ENCODE measurements around the gene ZNF579. TPM values are rescaled to one million over a fixed set of nuclear protein-coding genes. Genes with fewer than 3 reads are reported as not detected.

The ZNF579 gene
- total RNA-seq, 1 experiment from 2014 or later: 8.8 TPM

DNA sequence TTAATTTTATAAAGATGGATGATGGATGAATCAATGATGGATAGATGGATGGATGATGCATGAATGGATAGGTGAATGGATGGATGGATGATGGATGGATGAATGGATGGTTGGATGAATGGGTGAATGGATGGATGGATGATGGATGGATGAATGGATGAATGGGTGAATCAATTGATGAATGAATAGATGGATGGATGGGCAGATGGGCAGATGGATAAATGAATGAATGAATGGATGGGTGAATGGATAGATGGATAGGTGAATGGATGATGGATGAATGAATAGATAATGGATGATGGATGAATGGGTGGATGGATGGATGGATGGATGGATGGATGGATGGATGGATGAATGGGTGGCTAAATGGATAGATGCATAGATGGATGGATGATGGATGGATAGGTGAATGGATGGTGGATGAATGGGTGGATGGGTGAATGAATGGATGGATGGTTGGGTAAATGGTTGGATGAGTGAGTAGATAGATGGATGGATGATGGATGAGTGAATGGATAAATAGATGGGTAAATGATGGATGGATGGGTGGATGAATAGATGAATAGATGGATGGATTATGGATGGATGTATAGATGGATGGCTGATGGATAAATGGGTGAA, 12.8 kb downstream of the ZNF579 start:
- no peak for DNase-seq (ENCODE audit: low read depth)

DNA sequence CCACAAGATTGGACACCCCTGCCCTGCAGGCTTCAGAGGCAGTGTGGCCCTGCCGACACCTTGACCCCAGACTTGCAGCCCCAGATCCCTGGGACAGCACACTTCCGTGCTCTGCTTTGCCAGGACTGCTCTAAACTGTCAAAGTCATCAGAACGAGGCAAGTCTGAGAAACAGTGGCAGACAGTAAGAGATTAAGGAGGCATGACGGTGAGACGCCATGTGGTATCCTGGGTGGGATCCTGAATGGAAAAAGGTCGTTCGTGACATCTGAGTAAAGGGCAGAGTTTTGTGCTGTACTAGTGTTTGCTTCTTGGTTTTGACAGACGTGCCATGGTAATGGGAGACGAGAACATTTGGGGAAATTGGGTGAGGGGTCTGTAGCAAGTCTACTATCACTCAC, 13.8 kb downstream of the ZNF579 start:
- no peak for DNase-seq (ENCODE audit: low read depth)

DNA sequence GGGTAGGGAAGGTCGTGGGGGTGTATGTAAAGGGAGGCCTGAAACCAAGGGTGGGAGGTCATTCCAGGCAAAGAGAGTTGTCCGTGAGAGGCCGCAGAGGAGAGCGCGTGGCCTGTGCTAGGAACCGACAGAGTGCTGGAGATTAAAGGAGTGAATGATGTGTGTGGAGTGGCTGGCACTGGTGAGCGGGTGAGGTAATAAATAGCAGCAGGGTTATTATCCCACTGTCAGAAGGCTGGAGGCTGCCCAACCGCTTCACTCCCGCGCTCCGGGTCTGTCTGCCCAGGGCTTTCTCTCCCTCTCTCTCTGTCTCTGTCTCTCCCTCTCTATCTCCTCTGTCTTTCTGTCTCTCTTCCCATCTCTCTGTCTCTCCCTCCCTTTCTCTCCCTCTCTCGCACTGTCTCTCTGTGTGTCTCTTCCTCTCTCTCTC, 17.4 kb downstream of the ZNF579 start:
- DNase-seq (ENCODE audit: low read depth): no peak

DNA sequence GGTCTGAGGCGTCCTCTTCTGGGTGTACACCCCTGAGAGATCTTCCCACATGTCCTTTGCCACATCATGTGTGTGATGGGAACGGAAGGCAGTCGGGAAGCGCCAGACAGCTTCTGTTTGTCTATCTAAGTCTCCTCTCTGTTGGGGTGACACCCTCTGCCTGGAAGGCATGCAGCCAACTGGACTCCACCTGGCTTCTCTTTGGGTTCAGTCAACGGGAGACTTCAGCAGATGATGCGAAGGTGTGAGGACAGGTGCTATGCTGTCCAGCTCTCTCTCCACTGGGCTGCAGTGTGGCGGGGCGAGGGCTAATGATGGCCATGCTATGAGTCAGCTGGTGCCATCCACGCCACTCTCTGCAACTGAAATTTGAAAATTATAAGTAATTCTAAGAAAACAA, 21.0 kb downstream of the ZNF579 start:
- no peak for DNase-seq (ENCODE audit: low read depth)

DNA sequence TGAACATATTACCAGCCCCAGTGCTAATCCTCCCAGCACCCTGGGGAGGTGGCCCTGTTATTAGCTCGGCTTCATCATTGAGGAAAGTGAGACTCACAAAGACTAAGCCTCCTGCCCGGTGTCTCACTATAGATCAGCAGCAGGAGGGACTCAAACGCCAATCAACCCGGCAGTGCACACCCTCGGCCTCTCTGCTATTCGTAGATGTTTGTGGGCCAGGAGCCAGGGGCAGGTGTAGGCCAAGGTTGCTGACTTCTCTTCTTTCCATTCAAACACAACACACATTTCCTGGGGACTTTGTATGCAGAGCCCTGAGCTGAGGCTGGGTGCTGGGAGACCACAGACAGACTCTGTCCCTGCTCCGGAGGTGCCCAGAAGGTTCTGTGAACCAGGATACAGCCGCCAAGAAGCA, 25.9 kb downstream of the ZNF579 start:
- no peak for DNase-seq (ENCODE audit: low read depth)

DNA sequence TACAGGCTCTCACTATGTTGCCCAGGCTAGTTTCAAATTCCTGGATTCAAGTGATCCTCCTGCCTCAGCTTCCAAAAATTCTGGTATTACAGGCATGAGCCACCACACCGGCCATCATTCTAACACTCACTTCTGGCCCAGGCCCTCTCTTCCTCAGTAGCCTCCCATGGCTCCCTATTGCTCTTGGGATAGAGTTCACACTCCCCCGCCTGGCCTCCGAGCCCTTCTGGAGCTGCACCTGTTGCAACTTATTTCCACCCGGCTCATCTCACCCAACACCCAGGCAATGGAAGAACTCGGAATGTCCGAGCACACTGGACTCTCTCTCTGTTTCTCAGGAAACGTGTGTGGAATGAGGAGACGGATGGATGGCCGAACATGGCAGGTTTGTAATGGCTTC, 26.3 kb downstream of the ZNF579 start:
- no peak for DNase-seq (ENCODE audit: low read depth)

DNA sequence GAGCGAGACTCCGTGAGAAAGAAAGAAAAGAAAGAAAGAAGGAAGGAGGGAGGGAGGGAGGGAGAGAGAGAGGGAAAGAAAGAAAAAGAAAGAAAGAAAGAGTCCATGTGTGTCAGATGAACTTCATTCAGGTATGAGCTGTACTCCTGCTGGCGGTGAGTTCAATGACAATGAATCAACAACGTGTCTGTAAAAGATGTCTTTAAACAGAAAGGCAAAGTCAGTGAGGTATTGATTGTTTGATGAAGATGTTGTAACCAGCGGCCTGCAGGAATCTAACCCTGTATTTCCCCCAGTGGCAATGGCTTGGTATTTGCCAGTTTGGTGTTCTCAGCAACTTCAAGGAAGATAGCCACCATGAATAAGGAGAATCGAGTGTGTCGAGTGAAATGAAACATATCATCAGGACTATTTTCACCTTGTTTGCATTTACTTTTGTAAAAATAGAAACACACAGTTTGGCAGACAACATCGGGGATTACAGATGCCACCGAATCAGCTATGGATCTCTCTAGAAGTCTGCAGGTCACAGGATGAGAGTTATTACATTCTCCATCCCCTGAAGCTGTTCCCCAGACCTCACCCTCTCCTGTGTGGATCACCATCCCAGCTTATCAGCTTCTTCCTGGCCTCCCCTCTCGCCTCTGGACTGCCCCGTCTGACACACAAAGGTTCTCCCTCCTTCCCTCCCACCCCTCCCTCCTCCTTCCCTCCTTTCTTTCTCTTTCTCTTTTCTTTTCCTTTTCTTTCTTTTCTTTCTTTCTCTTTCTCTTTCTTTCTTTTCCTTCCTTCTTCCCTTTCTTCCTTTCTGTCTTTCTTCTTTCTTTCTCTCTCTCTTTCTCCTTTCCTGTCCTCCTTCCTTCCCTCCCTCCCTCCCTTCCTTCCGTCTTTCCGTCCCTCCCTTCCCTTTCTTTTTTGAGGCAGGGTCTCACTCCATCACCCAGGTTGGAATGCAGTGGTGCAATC, 27.1 kb downstream of the ZNF579 start:
- DNase-seq (ENCODE audit: low read depth): no peak

DNA sequence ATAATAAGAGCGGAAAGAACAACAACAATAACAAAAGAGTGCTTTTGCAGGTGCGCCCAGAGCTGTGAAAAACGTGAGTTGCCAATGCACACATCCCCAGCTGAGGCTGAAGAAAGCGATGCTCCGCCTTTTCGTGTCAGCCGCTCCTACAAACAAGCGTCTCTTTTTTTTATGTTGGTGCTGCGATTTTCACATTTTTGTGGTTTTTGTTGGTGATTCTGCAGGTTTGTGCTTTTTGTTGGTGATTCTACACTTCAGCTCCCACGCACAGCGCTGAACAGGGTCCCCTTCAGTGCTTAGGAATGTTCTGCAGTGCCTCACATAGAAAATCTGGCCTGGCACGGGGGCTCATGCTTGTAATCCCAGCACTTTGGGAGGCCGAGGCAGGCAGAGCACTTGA, 28.0 kb downstream of the ZNF579 start:
- DNase-seq (ENCODE audit: low read depth): peak; percentile 51

DNA sequence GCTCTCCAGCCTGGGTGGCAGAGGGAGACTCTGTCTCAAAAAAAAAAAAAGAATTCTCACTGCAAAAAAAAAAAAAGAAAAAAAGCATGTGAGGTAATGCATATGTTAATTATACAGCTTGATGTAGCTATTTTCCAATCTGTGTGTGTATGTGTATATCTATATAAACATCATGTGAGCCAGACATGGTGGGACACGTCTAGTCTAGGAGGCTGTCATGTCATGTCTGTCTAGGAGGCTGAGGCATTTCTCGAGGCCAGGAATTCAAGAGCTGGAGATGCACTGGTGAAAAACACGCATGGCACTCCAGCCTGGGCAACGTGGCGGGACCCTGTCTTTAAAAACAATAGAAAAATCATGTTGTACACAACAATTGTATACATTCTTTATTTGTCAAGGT, 28.4 kb downstream of the ZNF579 start:
- no peak for DNase-seq (ENCODE audit: low read depth)

DNA sequence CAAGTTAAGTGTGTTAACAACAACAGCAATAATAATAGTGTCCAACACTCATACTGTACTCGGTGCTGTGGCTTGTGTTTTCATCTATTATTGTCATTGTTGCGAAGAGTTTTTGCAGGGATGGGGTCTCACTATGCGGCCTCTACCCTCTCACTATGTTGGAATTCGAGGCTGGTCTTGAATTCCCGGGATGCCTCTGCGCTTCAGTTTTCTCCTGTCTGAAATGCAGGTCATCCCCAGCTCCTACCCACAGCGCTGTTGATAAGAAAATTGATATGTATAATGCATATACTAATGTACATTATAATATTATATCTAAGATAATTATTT, 30.4 kb downstream of the ZNF579 start:
- DNase-seq (ENCODE audit: low read depth): no peak

DNA sequence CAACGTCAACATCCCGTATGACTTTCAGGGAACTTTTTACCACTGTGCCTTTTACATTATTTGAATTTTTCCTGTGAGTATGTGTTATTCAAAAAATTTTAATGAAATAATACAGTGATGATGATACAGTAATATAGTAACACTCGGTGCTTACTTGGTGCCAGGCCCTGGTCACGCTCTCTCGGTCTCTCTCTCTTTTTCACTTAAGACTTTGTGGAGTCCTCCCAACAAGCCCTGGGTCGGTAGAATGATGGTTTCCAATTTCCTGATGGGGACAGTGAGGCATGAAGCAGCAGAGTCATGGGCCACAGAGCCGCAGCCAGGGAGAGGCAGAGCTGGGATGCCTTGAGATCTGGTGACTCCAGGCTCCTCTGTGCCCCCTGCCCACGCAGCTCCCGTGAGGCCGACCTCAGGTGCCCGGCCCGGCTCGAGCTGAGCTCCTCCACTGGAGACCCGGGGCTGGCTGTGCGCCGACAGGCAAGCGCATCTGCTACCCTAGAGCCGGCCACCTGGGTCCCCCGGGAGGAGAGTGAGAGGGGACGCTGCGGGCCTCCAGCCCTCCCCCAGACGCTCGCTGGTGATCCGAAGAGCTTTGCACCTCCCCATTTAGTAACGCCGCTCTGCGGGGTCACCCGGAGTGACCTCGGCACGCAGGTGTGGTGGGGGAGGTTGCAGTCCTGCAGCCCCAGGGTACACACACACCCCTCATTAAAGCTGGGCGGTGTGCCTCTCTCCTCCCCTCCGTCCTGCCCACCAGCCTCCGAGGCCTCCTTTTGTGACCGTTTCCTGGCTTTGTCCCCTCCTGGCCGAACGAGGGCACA, 30.9 kb downstream of the ZNF579 start:
- peak; percentile 76 for DNase-seq (ENCODE audit: low read depth)

DNA sequence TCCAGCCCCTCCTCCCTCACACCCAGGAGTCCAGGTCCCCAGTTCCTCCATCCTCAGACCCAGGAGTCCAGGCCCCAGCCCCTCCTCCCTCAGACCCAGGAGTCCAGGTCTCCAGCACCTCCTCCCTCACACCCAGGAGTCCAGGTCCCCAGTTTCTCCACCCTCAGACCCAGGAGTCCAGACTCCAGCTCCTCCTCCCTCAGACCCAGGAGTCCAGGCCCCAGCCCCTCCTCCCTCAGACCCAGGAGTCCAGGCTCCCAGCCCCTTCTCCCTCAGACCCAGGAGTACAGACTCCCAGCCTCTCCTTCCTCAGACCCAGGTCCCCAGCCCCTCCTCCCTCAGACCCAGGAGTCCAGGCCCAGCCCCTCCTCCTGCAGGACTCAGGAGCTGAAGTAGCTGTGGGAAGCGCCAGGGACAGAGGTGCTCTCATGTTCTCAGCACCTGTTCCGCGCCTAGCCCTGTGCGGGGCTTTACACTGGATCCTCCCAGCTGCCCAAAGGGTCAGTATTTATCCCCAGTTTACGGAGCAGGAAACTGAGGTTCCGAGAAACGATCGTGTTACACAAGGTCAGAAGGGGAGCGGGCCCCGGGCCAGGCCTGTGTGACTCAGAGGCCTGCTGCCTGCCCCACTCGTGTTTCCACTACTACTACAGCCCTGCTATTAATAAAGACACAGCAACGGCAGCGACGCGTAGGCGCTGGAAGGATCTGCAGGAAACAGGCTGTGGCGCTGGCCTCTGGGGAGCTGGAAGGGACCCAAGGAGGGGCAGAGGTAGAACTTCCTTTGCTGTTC, 33.6 kb downstream of the ZNF579 start:
- peak; percentile 90 for DNase-seq (ENCODE audit: low read depth)

DNA sequence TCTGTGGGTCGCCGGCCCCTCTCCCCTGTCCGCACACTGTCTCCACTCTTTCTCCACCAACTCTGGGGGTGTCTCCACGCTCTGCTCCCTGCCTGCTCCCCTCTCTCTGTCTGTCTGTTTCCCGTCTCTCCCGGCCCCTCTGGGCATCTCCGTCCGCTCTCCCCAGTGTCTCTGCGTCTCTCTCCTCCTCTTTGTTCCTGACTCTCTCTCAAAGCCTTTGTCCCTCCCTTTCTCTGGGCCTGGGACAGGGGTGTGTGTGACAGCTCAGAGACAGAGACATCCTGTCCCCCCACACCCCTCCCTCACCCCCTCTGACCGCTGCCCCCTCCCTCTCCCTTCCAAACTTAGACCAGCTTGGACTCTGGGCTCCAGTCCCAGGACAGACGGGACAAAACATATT, 34.6 kb downstream of the ZNF579 start:
- no peak for DNase-seq (ENCODE audit: low read depth)

DNA sequence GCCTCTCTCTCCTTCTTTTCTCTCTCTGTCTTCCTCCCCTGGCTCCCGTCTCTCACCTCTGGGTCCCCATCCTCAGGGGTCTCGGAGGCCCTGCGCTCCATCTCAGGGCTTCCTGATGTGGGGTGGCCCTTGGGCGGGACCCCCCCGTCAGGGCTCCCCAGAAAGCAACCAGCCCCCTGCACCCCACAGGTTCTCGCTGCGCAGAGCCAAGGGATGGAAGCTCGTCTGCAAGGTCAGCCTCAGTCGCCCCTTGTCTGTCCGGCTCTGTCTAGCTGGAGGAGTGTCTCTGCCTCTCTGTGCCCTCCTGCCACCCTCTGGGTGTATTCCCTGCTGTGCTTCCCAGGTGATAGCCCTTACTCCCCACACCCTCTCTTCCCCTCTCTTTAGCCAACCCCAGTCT, 35.2 kb downstream of the ZNF579 start, which contains the start of gene SBK3:
TSS of gene SBK3 (minus strand) at position 101 of the 400 bp plus-strand sequence. CDS start at position 101, 0 bp downstream.
- no peak for DNase-seq (ENCODE audit: low read depth)

DNA sequence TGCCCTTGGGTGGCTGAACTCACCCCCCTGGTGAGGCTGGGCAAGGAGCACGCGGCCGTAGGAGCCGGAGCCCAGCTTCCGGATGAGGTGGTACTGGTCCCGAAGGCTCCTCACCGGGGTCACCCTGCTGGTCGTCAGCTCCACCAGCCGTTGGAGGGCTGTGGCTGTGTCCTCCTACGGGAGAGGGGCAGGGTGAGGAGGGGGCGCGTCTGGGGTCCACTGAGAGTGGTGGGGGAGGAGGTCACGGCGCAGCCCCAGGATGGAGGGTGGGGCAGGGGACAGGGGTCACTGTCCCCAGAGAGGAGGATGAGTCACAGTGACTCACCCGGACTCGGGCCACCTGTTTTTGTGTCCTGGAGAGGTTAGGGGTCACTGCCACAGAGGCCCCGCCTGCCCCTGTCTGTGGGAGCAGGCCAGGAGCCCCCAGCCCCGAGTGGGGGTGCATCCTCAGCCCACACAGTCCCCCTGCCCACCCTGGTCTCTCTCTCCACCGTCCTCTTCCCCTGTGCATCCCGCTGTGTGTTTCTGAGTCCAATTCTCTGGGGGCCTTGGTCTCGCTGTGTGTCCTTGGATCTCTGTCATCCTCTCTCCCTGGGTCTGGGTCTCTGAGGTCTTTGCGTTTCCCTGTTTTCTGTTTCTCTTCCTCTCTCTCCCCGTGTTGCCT, 35.7 kb downstream of the ZNF579 start:
- no peak for DNase-seq (ENCODE audit: low read depth)

DNA sequence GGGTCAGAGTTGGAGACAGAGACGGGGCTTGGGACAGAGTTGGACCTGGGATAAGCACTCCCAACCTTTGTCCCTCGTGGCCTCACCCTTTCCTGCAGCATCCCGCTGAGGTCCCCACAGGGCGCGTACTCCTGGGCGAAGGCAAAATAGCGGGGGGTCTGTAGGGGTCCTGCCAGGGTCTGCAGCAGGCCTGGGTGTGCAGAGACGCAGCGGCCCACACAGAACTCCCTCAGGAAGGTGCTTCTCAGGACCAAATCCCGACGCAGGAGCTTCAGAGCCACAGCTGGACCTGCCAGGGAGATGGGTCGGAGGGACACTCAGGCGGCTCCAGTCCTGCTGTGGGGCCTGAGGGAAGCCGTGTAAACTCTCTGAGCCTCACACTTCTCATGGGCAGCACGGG, 36.6 kb downstream of the ZNF579 start:
- DNase-seq (ENCODE audit: low read depth): no peak

DNA sequence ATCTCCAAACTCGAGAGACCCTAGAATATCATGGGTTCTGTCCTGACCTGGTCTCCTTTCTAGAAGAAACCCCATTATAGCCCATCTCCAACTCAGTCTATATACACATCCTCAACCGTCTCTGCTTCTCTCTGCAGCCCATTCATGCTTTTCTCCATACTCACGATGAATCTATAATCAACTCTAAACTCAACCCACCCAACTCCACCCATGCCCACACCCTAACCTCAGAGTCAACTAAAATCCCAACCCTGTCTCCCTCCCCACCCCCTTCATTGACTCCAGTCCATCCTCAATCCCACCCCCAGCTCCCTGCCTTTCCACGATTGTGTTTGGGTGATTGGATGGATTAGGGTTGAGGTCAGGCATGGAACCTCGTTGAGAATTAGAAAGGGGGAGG, 37.1 kb downstream of the ZNF579 start:
- DNase-seq (ENCODE audit: low read depth): no peak

DNA sequence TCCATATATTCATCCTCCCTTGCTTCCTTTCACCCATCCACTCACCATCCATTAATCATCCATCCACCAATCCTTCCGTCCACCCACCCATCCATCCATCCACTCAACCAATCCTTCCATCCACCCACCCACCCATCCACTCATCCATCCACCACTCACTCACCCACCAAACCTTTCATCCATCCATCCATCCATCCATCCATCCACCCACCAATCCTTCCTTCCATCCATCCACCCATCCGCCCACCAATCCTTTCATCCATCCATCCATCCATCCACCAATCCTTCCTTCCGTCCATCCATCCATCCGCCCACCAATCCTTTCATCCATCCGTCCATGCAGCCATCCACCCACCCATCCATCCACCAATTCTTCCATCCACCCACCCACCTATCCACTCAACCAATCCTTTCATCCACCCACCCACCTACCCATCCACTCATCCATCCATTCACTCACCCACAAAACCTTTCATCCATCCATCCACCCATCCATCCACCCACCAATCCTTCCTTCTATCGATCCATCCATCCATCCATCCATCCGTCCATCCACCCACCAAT, 38.3 kb downstream of the ZNF579 start:
- DNase-seq (ENCODE audit: low read depth): no peak

DNA sequence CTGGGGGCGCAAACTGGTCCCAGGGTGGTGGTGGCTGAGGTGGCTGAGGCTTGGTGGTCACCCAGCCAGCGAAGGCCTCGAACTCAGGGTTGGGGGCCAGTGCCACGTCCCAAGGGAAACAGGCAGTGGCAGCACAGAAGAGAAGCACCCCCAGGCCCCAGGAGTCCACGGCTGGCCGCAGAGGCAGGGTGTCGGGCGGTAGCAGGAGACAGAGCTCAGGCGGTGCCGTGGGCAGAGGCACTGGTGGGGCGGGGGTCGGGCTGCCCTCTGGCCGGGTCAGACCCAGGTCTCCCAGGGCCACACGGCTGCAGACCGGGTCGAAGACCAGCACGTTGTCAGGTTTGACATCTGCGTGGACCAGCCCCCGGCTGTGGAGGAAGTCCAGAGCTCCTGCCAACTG, 39.6 kb downstream of the ZNF579 start:
- no peak for DNase-seq (ENCODE audit: low read depth)

DNA sequence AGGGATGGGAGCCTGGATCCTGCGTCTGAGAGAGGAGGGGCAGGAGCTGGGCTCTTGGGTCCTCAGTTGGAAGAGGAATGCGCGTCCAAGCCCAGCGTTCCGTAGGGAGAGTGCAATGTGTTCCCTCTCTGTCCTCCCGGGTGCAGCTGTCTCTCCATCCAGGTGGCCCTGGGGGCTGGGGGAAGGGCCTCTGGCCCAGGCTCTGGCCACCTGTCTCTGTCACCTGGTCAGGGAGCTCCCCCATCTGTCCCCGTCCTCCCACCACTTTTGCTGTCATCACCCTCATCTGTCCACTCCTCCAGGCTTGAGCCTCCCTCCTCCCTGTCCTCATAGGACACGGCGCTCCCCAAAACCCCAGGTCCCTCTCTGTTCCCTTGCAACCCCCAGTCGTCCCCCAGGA, 40.0 kb downstream of the ZNF579 start:
- no peak for DNase-seq (ENCODE audit: low read depth)

All from Daoy (cell line).